HG03064 (cell line): ENCODE data around the gene FBXW4.

Experiments
- ATAC-seq: cut with Tn5 transposase; IDR thresholded peaks from one replicate; pipeline ENCODE4 v1.9.1; 2021; ENCODE audit warnings: low read depth; ENCODE audit not compliant: unreplicated experiment

The FBXW4 gene

GRCh38 chr10:101569622-101570427 lies 125.1 kb downstream of the FBXW4 start:
- ATAC-seq, result peak; percentile 56

DNA sequence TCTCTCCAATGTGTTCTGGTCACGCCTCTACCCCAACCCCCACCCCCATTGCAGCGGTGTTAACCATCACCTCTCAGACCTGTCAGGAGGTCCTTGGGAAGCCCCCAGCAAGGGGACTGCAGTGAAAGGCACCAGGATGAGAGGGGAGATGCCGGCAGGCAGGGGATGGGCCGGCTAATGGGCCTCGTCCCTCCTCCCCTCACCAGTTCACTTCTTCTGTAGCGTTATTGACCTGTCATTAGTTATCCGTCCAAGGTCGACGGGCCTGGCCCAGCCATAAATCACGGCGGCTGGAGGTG lies 125.7 kb downstream of the FBXW4 start:
- ATAC-seq, result no peak

- ATAC-seq, result no peak
Measured at GRCh38 chr10:101568054-101568745, 126.8 kb downstream of the FBXW4 start.

DNA sequence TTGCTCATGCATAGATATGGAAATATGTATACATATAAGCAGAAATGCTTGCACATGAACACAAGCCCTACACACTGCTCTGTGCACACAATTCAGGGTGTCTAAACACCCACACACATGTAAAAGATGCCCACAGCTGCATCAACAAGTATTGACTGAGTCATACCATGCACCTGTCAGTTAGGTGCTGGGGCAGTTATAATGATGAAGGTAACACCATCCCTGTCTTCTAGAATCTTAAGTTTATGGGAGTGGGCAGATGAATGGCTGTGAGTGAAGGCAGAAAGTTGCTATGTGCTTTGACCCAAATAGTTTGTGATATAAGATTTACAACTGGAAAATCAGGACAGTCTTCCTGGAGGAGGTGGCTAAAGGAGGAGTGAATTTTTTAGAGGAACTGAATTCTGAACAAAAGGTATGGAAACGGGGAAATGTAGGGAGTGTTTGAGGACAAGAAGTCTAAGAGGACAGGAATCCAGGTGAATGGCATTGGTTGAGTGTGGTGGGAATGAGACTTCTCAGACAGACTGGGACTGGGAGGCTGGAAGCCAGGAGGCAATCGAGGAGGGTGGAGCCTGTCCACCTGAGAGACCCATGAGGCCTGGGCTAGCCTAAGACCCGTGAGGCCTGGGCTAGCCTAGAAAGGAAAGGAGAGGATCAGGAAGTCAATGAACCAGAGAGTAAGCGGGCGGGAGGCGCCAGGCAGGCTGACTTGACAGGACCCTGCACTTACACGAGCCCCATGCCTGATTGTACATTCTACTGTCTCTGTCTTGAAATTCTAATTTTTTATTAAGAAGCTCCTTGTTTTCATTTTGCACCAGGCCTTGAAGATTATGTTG lies 127.6 kb downstream of the FBXW4 start:
- ATAC-seq, result no peak

GRCh38 chr10:101566333-101567164 lies 128.4 kb downstream of the FBXW4 start:
- ATAC-seq, result no peak

GRCh38 chr10:101565936-101566332 lies 129.0 kb downstream of the FBXW4 start:
- ATAC-seq, result no peak

DNA sequence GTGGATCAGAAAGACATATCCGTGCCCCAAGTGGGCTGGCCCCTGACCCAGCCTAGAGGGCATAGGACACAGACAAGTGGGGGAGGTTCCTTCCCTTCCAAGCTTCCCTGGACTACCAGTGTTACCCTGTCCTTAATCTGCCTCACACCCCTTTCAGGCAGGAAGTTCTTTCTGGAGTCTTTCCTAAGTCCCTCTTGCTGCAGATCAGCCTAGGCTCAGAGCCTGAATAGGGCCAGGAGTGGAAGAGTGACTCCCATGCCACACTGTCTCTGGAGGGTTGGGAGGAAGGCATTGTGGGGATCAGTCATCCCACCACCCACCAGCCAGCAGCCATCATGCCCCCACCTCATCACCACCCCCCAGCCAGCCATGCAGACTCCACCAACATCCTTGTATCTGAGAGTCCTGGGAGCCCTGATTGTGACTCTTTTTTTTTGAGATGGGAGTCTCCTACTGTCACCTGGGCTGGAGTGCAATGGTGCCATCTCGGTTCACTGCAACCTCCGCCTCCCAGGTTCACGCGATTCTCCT lies 129.5 kb downstream of the FBXW4 start:
- ATAC-seq, result no peak

DNA sequence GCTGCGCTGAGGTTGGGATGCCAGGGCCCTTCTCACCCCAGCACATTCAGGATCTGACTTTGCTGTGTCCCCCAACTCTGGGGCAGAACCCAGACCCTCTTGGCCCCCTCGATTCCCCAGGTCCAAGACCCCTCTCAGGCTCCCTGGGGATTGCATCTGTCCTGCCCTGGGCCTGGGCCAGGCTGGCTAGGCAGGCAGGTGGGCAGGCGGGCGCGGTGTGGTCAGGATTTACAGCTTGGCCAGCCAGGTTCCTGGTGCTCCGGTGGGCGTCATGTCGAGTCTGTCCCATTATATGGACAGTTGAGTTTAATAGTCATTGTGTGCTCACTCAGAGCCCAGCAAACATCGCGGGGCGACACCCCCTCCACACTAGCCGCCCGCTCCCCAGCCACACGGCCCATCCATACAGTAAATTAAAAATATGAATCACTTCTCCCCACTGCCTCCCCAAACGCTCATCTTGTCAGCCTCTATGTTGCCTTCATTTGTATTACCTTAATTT lies 130.4 kb downstream of the FBXW4 start:
- ATAC-seq, result no peak

GRCh38 chr10:101563497-101564040 lies 131.4 kb downstream of the FBXW4 start:
- no peak for ATAC-seq

- no peak for ATAC-seq
Measured at GRCh38 chr10:101563007-101563406, 132.0 kb downstream of the FBXW4 start.

- ATAC-seq, result no peak
Measured at GRCh38 chr10:101562231-101562630, 132.7 kb downstream of the FBXW4 start.

GRCh38 chr10:101561068-101561915 lies 133.7 kb downstream of the FBXW4 start:
- ATAC-seq, result no peak
